K562 (cell line): ENCODE results near the gene EHMT2. TPM values are rescaled to one million over a fixed set of nuclear protein-coding genes. Genes with fewer than 3 reads are reported as not detected.

ENCODE experiments used
- ATAC-seq: fragments of 200-7000 bp; cut with Tn5 transposase; 3 replicates; pipeline ENCODE4 v1.9.1; 2020; ENCODE audit warnings: moderate library complexity
- BruUV-seq: library from RNA; stranded (reverse); fragments of 400-500 nt; replicated peaks from 2 replicates; lab custom pipeline; 2021; lab: Mats Ljungman, UMichigan
- CTCF ChIA-PET: fragments of 300-600 bp; formaldehyde crosslinking; extraction: SDS; loops from one replicate; lab custom pipeline; 2021; ENCODE audit warnings: low intra/inter-chr PET ratio; lab: Yijun Ruan, JAX
- POLR2A ChIA-PET: fragments of 300-600, 350-650 bp; sonication (Branson Sonifier 250); formaldehyde crosslinking; extraction: SDS; loops from one replicate; lab custom pipeline; 2021; ENCODE audit warnings: antibody characterized with exemption, inconsistent platforms; lab: Yijun Ruan, JAX
- DNase-seq, 4 experiments: peaks; one replicate each; pipeline versions ENCODE4 v3.0.0 to v3.0.0-alpha.2; 2011 to 2018; ENCODE audit warnings: low spot score in 3 of 4, mixed read lengths in 3 of 4; ENCODE audit errors: extremely low read depth in 1 of 4
- FAIRE-seq: peaks from 2 replicates; lab custom pipeline; 2011; peaks lifted over from hg19 to GRCh38; lab: Jason Lieb, UNC
- H2AFZ ChIP-seq: 2 replicates; pipeline ENCODE4 v1.6.0; 2011; ENCODE audit warnings: low read depth, low read length, control low read depth, inconsistent platforms
- H3K27ac ChIP-seq: fragments of 200-600 bp; 3 replicates; pipeline ENCODE4 v1.8.0; 2011; ENCODE audit warnings: low read depth, mild to moderate bottlenecking, control low read depth, inconsistent platforms, low read length, moderate library complexity, mixed read lengths; ENCODE audit errors: extremely low read depth
- H3K27me3 ChIP-seq, 2 experiments: fragments of 300-600 bp in 1 of 2; 2 replicates in 1 of 2; 3 replicates in 1 of 2; pipeline versions ENCODE4 v1.6.0 to v1.8.0; 2011; ENCODE audit warnings: inconsistent platforms in 2 of 2, low read length in 2 of 2, mild to moderate bottlenecking in 1 of 2, mixed read lengths in 1 of 2, moderate library complexity in 1 of 2; ENCODE audit not compliant: control insufficient read depth in 2 of 2, insufficient read depth in 2 of 2
- H3K36me3 ChIP-seq: fragments of 300-600 bp; 3 replicates; pipeline ENCODE4 v1.8.0; 2011; ENCODE audit warnings: mild to moderate bottlenecking, low read length, inconsistent platforms; ENCODE audit not compliant: control insufficient read depth, insufficient read depth
- H3K4me1 ChIP-seq, 2 experiments: fragments of 200-600 bp in 1 of 2; replicated peaks in 1 of 2; 2 replicates in 1 of 2; 3 replicates in 1 of 2; pipeline versions ENCODE4 v1.5.1 to v1.8.0; 2011; ENCODE audit warnings: inconsistent platforms in 2 of 2, low read length in 2 of 2, mild to moderate bottlenecking in 1 of 2, mixed read lengths in 1 of 2, moderate library complexity in 1 of 2; ENCODE audit not compliant: control insufficient read depth in 2 of 2, insufficient read depth in 2 of 2
- H3K4me2 ChIP-seq: 2 replicates; pipeline ENCODE4 v1.6.1; 2011; ENCODE audit warnings: low read length, control low read depth, inconsistent platforms, mixed read lengths; ENCODE audit not compliant: insufficient read depth
- H3K4me3 ChIP-seq: fragments of 200-600 bp; sonication (generic), shearing (Covaris generic); 2 replicates; pipeline ENCODE4 v1.5.1; 2016; ENCODE audit warnings: control low read depth, inconsistent platforms
- H3K79me2 ChIP-seq: fragments of 200-600 bp; 3 replicates; pipeline ENCODE4 v1.8.0; 2011; ENCODE audit warnings: low read length, inconsistent platforms; ENCODE audit not compliant: control insufficient read depth, insufficient read depth
- H3K9ac ChIP-seq, 2 experiments: 2 replicates each; pipeline versions ENCODE4 v1.6.0 to v1.6.1; 2011; ENCODE audit warnings: low read depth in 2 of 2, low read length in 2 of 2, control low read depth in 1 of 2, inconsistent platforms in 1 of 2, mild to moderate bottlenecking in 1 of 2, mixed read lengths in 1 of 2; ENCODE audit not compliant: insufficient read depth in 1 of 2
- H3K9me1 ChIP-seq: one replicate; pipeline ENCODE4 v1.6.0; 2011; ENCODE audit warnings: inconsistent platforms, mild to moderate bottlenecking, low read length, moderate library complexity; ENCODE audit not compliant: control insufficient read depth, insufficient read depth
- H3K9me3 ChIP-seq: replicated peaks from 2 replicates; pipeline ENCODE4 v1.5.1; 2011; ENCODE audit warnings: low read depth, low read length, inconsistent platforms; ENCODE audit not compliant: control insufficient read depth, insufficient read depth
- H4K20me1 ChIP-seq: replicated peaks from 2 replicates; pipeline ENCODE4 v1.6.1; 2011; ENCODE audit warnings: low read length, inconsistent platforms, mixed read lengths; ENCODE audit not compliant: control insufficient read depth, insufficient read depth
- CEBPG ChIP-seq, 3 experiments: fragments of 200-800 bp in 1 of 3; sonication (Bioruptor generic) in 1 of 3; sonication (generic) in 1 of 3; formaldehyde crosslinking in 1 of 3; IDR thresholded peaks in 2 of 3; conservative IDR thresholded peaks in 1 of 3; 2 replicates each; pipeline versions ENCODE4 v1.6.1 to v1.8.0; 2016 to 2022; ENCODE audit warnings: missing compliant biosample characterization in 2 of 3, missing genetic modification characterization in 2 of 3, mild to moderate bottlenecking in 1 of 3, missing genetic modification reagents in 1 of 3
- NR3C1 ChIP-seq: sonication (generic); formaldehyde crosslinking; IDR thresholded peaks from 2 replicates; pipeline ENCODE4 v1.8.1; 2022; ENCODE audit warnings: missing genetic modification reagents
- POLR2A ChIP-seq: fragments of 450-650 bp; conservative IDR thresholded peaks from 2 replicates; pipeline ENCODE4 v1.6.1; 2016
- POLR2G ChIP-seq: fragments of 200-400 bp; formaldehyde crosslinking; IDR thresholded peaks from 2 replicates; pipeline ENCODE4 v1.6.1; 2017; ENCODE audit warnings: low read depth, mild to moderate bottlenecking, antibody characterized with exemption, low read length, moderate library complexity
- ZNF184 ChIP-seq: sonication (generic); formaldehyde crosslinking; IDR thresholded peaks from 2 replicates; pipeline ENCODE4 v1.5.0; 2020; ENCODE audit warnings: missing genetic modification reagents
- ZNF57 ChIP-seq: fragments of 450-650 bp; formaldehyde crosslinking; IDR thresholded peaks from 2 replicates; pipeline ENCODE4 v1.4.0; 2020; ENCODE audit warnings: mild to moderate bottlenecking, moderate library complexity
- WGBS: fragments of 100-300 bp; shearing (Covaris generic); methylation state at CpG from one replicate; pipeline ENCODE4 v1.1.6; 2016; ENCODE audit warnings: low coverage, mixed read lengths; ENCODE audit not compliant: insufficient coverage; ENCODE audit errors: missing lambda C conversion rate; 5-methylcytosine and 5-hydroxymethylcytosine counted together
- in situ Hi-C: fragments of 300-500 bp; cut with MboI; formaldehyde crosslinking; loops from 4 replicates; pipeline ENCODE4 v1.15.0; 2018; ENCODE audit warnings: inconsistent platforms, mixed read lengths
- intact Hi-C: fragments of 100-400 bp; cut with micrococcal nuclease; formaldehyde crosslinking; loops from 2 replicates; pipeline ENCODE4 v1.14.2; 2022
- polyA plus RNA-seq, 8 experiments: library from polyadenylated mRNA; depleted of rRNA in 4 of 8; stranded (reverse) in 5 of 8; unstranded in 3 of 8; fragments of >200 nt; fragmentation: Nextera tagmentation in 2 of 8; fragmentation: Illumina TruSeq in 1 of 8; extraction: Ambion mirVana in 2 of 8; extraction: Trizol in 1 of 8; gene quantifications; 2 replicates each; pipeline versions ENCODE4 v1.2.1 to v1.2.3, GENCODE V29; 2011 to 2014; ENCODE audit warnings: inconsistent platforms in 1 of 8, missing spikeins in 1 of 8
- total RNA-seq, 7 experiments: library from RNA; depleted of rRNA in 6 of 7; stranded (reverse); fragments of >200 nt in 6 of 7; fragmentation: Illumina TruSeq in 2 of 7; extraction: Trizol in 2 of 7; gene quantifications; 2 replicates each; pipeline versions ENCODE4 v1.2.1 to v1.2.3, GENCODE V29; 2011 to 2021; ENCODE audit warnings: low replicate concordance in 1 of 7

Gene EHMT2
- total and polyA plus RNA-seq, 9 of the 15 experiments (the other 6 are each of a cell fraction or from before 2014, with no cell fraction given) = 2.1 to 63.8 (median 38.5) TPM

DNA sequence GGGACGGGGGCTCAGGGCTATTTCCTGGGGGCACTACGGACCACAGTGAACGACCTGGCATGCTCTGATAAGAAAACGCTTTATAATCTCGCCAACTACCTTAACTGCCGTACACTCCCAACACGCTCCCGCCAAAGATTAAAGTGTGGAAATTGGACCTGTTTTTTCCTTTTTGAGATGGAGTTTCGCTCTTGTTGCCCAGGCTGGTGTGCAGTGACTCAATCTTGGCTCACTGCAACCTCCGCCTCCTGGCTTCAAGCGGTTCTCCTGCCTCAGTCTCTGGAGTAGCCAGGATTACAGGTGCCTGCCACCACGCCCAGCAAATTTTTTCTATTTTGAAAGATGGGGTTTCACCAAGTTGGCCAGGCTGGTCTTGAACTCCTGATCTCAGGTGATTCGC is 18.4 kb downstream of the EHMT2 start:
- Histone ChIP-seq H3K27ac (no peak overlapping the region), H3K4me3 (no peak overlapping the region), H3K9me3 (no peaks in the 10 kb centered on the region), H2AFZ (no peak overlapping the region), H3K9me1 (no peaks in the 10 kb centered on the region), H4K20me1 (no peaks in the 10 kb centered on the region), H3K36me3 (peaks cover 45% of the 10 kb centered on the region; the same call in 2 of the 3 replicates), H3K4me1 (peaks cover 0 to 31% of the 10 kb centered on the region in 2 experiments; a peak in 3 of 5 replicates), H3K9ac (peak overlapping the region in 1 of 2 experiments; percentile 55; a peak in 1 of 4 replicates), H3K27me3 (no peaks in the 10 kb centered on the region), H3K79me2 (no peaks in the 10 kb centered on the region), H3K4me2 (no peak overlapping the region)
- no peak for TF ChIP-seq NR3C1 (CRISPR knock-in tag)
- 0 out of 2 replicates have a peak, but pooled peaks have one; percentile 26 for TF ChIP-seq POLR2A
- no peak for TF ChIP-seq CEBPG (CRISPR knock-in tag; IDR thresholded peaks at IDR 0.05)
- TF ChIP-seq CEBPG (tag; conservative IDR thresholded peaks at IDR 0.05 in 1 of 2, IDR thresholded peaks at IDR 0.05 in 1 of 2) = no peak
- TF ChIP-seq ZNF57 (CRISPR knock-in tag) = no peak
- in situ Hi-C loops (no loop called here), intact Hi-C loops (no loop called here)
- POLR2A ChIA-PET = interaction anchor here (1.7 kb wide), 1 partner anchor 44 kb away, joined by 4 read pairs; no protein-coding TSS in a partner anchor
- CTCF ChIA-PET = no interaction called here
- WGBS = 47% methylated on average over 13 of the region's 13 CpGs
- no peak for DNase-seq
- no peak for ATAC-seq
- no TSS peak for BruUV-seq
- peak; percentile 71 for FAIRE-seq

DNA sequence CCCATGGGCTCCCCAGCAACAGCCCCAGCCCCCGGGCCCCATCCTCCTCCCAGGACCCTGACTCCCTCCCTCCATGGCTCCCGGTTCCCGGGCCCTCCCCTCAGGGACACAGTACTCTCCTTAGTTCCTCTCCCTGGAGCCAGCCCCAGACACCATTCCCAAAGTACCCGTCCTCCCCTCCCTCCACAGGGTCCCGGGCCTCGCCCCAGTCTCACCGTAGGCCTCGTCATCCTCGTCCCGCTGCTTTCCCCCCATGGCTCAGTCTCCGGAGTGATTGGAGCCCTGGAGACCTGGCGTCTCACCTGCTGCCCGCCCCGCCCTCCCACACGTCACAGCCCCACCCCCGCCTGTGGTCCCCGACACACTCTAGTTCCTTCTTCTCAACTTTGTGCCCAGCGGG is 18.8 kb downstream of the EHMT2 start, which contains the start of gene SLC44A4:
Gene SLC44A4, minus strand, starts transcription at position 272 of the 400 bp plus-strand sequence. Its CDS starts 17 bp downstream, at position 255.
- TF ChIP-seq POLR2G (peak; percentile 53), ZNF184 (CRISPR knock-in tag) (no peak)
- no TSS peak for BruUV-seq
- no peak for FAIRE-seq
- Histone ChIP-seq H3K4me2 (no peak within 1 kb of the TSS), H3K36me3 (peaks cover 41% of the 10 kb centered on the region; the same call in 2 of the 3 replicates), H3K9ac (peak within 1 kb of the TSS in 1 of 2 experiments; percentile 80; a peak in 2 of 4 replicates), H4K20me1 (no peaks in the 10 kb centered on the region), H3K4me3 (no peak within 1 kb of the TSS), H3K4me1 (peaks cover 0 to 31% of the 10 kb centered on the region in 2 experiments; a peak in 3 of 5 replicates), H3K27me3 (no peaks in the 10 kb centered on the region), H2AFZ (peak within 1 kb of the TSS; percentile 71; the same call in 1 of the 2 replicates), H3K9me3 (no peaks in the 10 kb centered on the region), H3K9me1 (no peaks in the 10 kb centered on the region), H3K27ac (no peak within 1 kb of the TSS), H3K79me2 (no peaks in the 10 kb centered on the region)
- ATAC-seq = no peak
- ChIA-PET CTCF (no interaction called here), POLR2A (no interaction called here)
- intact Hi-C loops = no loop called here
- 64% methylated on average over 8 of the region's 18 CpGs for WGBS
- in situ Hi-C loops = no loop called here
- peak in 2 of 4 experiments; percentile 39 to 47 for DNase-seq
